Activated T-cell treated with anti-CD3 and anti-CD28 coated beads, Interleukin-2, amount 50 U/mL, for 72 hours (primary cell): Measurements from ENCODE around the gene ZNF408. TPM values are rescaled to one million over a fixed set of nuclear protein-coding genes. Genes with fewer than 3 reads are reported as not detected.

Source experiments
- ATAC-seq, 2 donors: fragments of 150-1000 bp; cut with Tn5 transposase; replicated peaks in 1 of 2; 2 replicates each; pipeline ENCODE4 v1.10.0; 2021; ENCODE audit warnings: moderate library complexity in 2 of 2, mild to moderate bottlenecking in 1 of 2
- DNase-seq, 2 donors: peaks; one replicate each; pipeline ENCODE4 v3.0.0; 2021 to 2022; ENCODE audit warnings: mixed read lengths in 1 of 2
- H3K27ac Mint-ChIP-seq: one replicate; pipeline ENCODE4 v1.8.0; 2022; ENCODE audit warnings: mild to moderate bottlenecking, moderate library complexity, mixed read lengths
- H3K27me3 Mint-ChIP-seq: one replicate; pipeline ENCODE4 v1.8.0; 2022; ENCODE audit warnings: low read depth, mixed read lengths
- H3K36me3 Mint-ChIP-seq, 2 donors: one replicate each; pipeline ENCODE4 v1.8.0; 2022; ENCODE audit warnings: mixed read lengths in 2 of 2, mild to moderate bottlenecking in 1 of 2; ENCODE audit not compliant: insufficient read depth in 2 of 2
- H3K4me1 Mint-ChIP-seq: one replicate; pipeline ENCODE4 v1.8.0; 2022; ENCODE audit warnings: low read depth, mixed read lengths
- H3K4me3 Mint-ChIP-seq, 2 donors: one replicate each; pipeline ENCODE4 v1.8.0; 2022; ENCODE audit warnings: mild to moderate bottlenecking in 2 of 2, mixed read lengths in 2 of 2, moderate library complexity in 2 of 2
- H3K9me3 Mint-ChIP-seq, 2 donors: one replicate each; pipeline ENCODE4 v1.8.0; 2022; ENCODE audit warnings: mixed read lengths in 2 of 2
- total RNA-seq, 2 donors: library from RNA; stranded (reverse); gene quantifications; one replicate each; pipeline ENCODE4 v1.2.3, GENCODE V29; 2022

Gene ZNF408
- total RNA-seq, 2 donors from 2014 or later, result 17.8 to 18.2 TPM

GRCh38 chr11:46729110-46730027 lies 28.5 kb downstream of the ZNF408 start:
- Mint-ChIP-seq H3K27me3 (no peaks in the 10 kb centered on the region), H3K4me1 (no peaks in the 10 kb centered on the region), H3K9me3 (no peaks in the 10 kb centered on the region), H3K27ac (no peak overlapping the region), H3K36me3 (no peaks in the 10 kb centered on the region), H3K4me3 (no peak overlapping the region)
- DNase-seq, result no peak
- ATAC-seq, result no peak

GRCh38 chr11:46731545-46731944 lies 30.7 kb downstream of the ZNF408 start:
- ATAC-seq, result no peak
- Mint-ChIP-seq H3K27ac (no peak overlapping the region), H3K4me3 (no peak overlapping the region), H3K4me1 (no peaks in the 10 kb centered on the region), H3K9me3 (no peaks in the 10 kb centered on the region), H3K36me3 (no peaks in the 10 kb centered on the region), H3K27me3 (no peaks in the 10 kb centered on the region)
- no peak for DNase-seq

- Mint-ChIP-seq H3K27me3 (no peaks in the 10 kb centered on the region), H3K27ac (no peak overlapping the region), H3K4me3 (no peak overlapping the region), H3K36me3 (no peaks in the 10 kb centered on the region), H3K4me1 (no peaks in the 10 kb centered on the region), H3K9me3 (no peaks in the 10 kb centered on the region)
- ATAC-seq, result no peak
- DNase-seq, result no peak
Measured at GRCh38 chr11:46733234-46733633, 32.4 kb downstream of the ZNF408 start.

GRCh38 chr11:46736146-46736545 lies 35.3 kb downstream of the ZNF408 start:
- Mint-ChIP-seq H3K27ac (no peak overlapping the region), H3K27me3 (no peaks in the 10 kb centered on the region), H3K4me3 (no peak overlapping the region), H3K9me3 (no peaks in the 10 kb centered on the region), H3K4me1 (no peaks in the 10 kb centered on the region), H3K36me3 (no peaks in the 10 kb centered on the region)
- ATAC-seq (no peak), DNase-seq (no peak)

- ATAC-seq (no peak), DNase-seq (no peak)
- no peaks in the 10 kb centered on the region for H3K27me3 Mint-ChIP-seq
- H3K9me3 Mint-ChIP-seq, result no peaks in the 10 kb centered on the region
- no peak overlapping the region for H3K27ac Mint-ChIP-seq
- no peaks in the 10 kb centered on the region for H3K4me1 Mint-ChIP-seq
- H3K36me3 Mint-ChIP-seq, result peaks cover 0 to 3% of the 10 kb centered on the region in 2 donors
- H3K4me3 Mint-ChIP-seq, result no peak overlapping the region
Measured at GRCh38 chr11:46736615-46737014, 35.8 kb downstream of the ZNF408 start.

- Mint-ChIP-seq H3K4me3 (no peak overlapping the region), H3K27me3 (no peaks in the 10 kb centered on the region), H3K27ac (peak overlapping the region; percentile 85), H3K36me3 (peaks cover 2 to 8% of the 10 kb centered on the region in 2 donors), H3K9me3 (no peaks in the 10 kb centered on the region), H3K4me1 (no peaks in the 10 kb centered on the region)
- ATAC-seq (no peak), DNase-seq (no peak)
Measured at GRCh38 chr11:46737699-46738098, 36.9 kb downstream of the ZNF408 start.

- Mint-ChIP-seq H3K4me1 (no peaks in the 10 kb centered on the region), H3K27ac (no peak overlapping the region), H3K4me3 (no peak overlapping the region), H3K27me3 (no peaks in the 10 kb centered on the region), H3K36me3 (peaks cover 2 to 15% of the 10 kb centered on the region in 2 donors), H3K9me3 (no peaks in the 10 kb centered on the region)
- ATAC-seq (peak in 1 of 2 donors; percentile 20), DNase-seq (no peak)
Measured at GRCh38 chr11:46738887-46739286, 38.1 kb downstream of the ZNF408 start.

GRCh38 chr11:46741600-46742484 lies 41.0 kb downstream of the ZNF408 start:
- H3K4me1 Mint-ChIP-seq, result no peaks in the 10 kb centered on the region
- ATAC-seq (no peak), DNase-seq (no peak)
- H3K4me3 Mint-ChIP-seq, result no peak overlapping the region
- H3K27ac Mint-ChIP-seq, result no peak overlapping the region
- H3K27me3 Mint-ChIP-seq, result no peaks in the 10 kb centered on the region
- H3K36me3 Mint-ChIP-seq, result peaks cover 4 to 18% of the 10 kb centered on the region in 2 donors
- H3K9me3 Mint-ChIP-seq, result no peaks in the 10 kb centered on the region

GRCh38 chr11:46743043-46743442 lies 42.2 kb downstream of the ZNF408 start:
- H3K4me3 Mint-ChIP-seq, result no peak overlapping the region
- H3K27ac Mint-ChIP-seq, result no peak overlapping the region
- DNase-seq (no peak), ATAC-seq (no peak)
- no peaks in the 10 kb centered on the region for H3K9me3 Mint-ChIP-seq
- H3K4me1 Mint-ChIP-seq, result no peaks in the 10 kb centered on the region
- H3K36me3 Mint-ChIP-seq, result peaks cover 6 to 21% of the 10 kb centered on the region in 2 donors
- H3K27me3 Mint-ChIP-seq, result no peaks in the 10 kb centered on the region

GRCh38 chr11:46743693-46744339 lies 43.0 kb downstream of the ZNF408 start:
- no peaks in the 10 kb centered on the region for H3K4me1 Mint-ChIP-seq
- H3K4me3 Mint-ChIP-seq, result no peak overlapping the region
- H3K36me3 Mint-ChIP-seq, result peaks cover 8 to 24% of the 10 kb centered on the region in 2 donors
- DNase-seq, result no peak
- no peaks in the 10 kb centered on the region for H3K9me3 Mint-ChIP-seq
- H3K27me3 Mint-ChIP-seq, result no peaks in the 10 kb centered on the region
- ATAC-seq, result no peak
- H3K27ac Mint-ChIP-seq, result no peak overlapping the region

GRCh38 chr11:46745328-46745727 lies 44.5 kb downstream of the ZNF408 start:
- H3K4me3 Mint-ChIP-seq, result no peak overlapping the region
- no peaks in the 10 kb centered on the region for H3K4me1 Mint-ChIP-seq
- DNase-seq (no peak), ATAC-seq (no peak)
- H3K27ac Mint-ChIP-seq, result no peak overlapping the region
- H3K36me3 Mint-ChIP-seq, result peaks cover 8 to 32% of the 10 kb centered on the region in 2 donors
- no peaks in the 10 kb centered on the region for H3K9me3 Mint-ChIP-seq
- H3K27me3 Mint-ChIP-seq, result no peaks in the 10 kb centered on the region

GRCh38 chr11:46745995-46746394 lies 45.2 kb downstream of the ZNF408 start:
- ATAC-seq (no peak), DNase-seq (no peak)
- Mint-ChIP-seq H3K27me3 (no peaks in the 10 kb centered on the region), H3K4me1 (no peaks in the 10 kb centered on the region), H3K27ac (no peak overlapping the region), H3K4me3 (no peak overlapping the region), H3K36me3 (peaks cover 10 to 35% of the 10 kb centered on the region in 2 donors), H3K9me3 (no peaks in the 10 kb centered on the region)

- H3K4me1 Mint-ChIP-seq, result no peaks in the 10 kb centered on the region
- peaks cover 12 to 35% of the 10 kb centered on the region in 2 donors for H3K36me3 Mint-ChIP-seq
- H3K27ac Mint-ChIP-seq, result no peak overlapping the region
- no peaks in the 10 kb centered on the region for H3K9me3 Mint-ChIP-seq
- ATAC-seq (no peak), DNase-seq (no peak)
- H3K27me3 Mint-ChIP-seq, result no peaks in the 10 kb centered on the region
- no peak overlapping the region for H3K4me3 Mint-ChIP-seq
Measured at GRCh38 chr11:46747150-46747549, 46.3 kb downstream of the ZNF408 start.
